T-helper 17 cell (primary cell): ENCODE measurements around the gene CETP. TPM values are rescaled to one million over a fixed set of nuclear protein-coding genes. Genes with fewer than 3 reads are reported as not detected.

Experiments
- ATAC-seq: fragments of 150-1000 bp; cut with Tn5 transposase; 2 replicates; pipeline ENCODE4 v1.10.0; 2021; ENCODE audit warnings: mild to moderate bottlenecking, moderate library complexity
- DNase-seq, 3 donors: peaks; one replicate each; pipeline versions ENCODE4 v3.0.0 to v3.0.0-alpha.2; 2020 to 2021
- H3K9me3 ChIP-seq: one replicate; pipeline ENCODE4 v1.7.0; 2013; ENCODE audit warnings: low read length, mild to moderate bottlenecking; ENCODE audit not compliant: control insufficient read depth, poor library complexity, severe bottlenecking
- H3K27ac Mint-ChIP-seq: one replicate; pipeline ENCODE4 v1.8.0; 2022; ENCODE audit warnings: mild to moderate bottlenecking, moderate library complexity, mixed read lengths
- H3K27me3 Mint-ChIP-seq: one replicate; pipeline ENCODE4 v1.8.0; 2022; ENCODE audit warnings: mixed read lengths
- H3K36me3 Mint-ChIP-seq: one replicate; pipeline ENCODE4 v1.8.0; 2022; ENCODE audit warnings: low read depth, mixed read lengths
- H3K4me1 Mint-ChIP-seq: one replicate; pipeline ENCODE4 v1.8.0; 2022; ENCODE audit warnings: mild to moderate bottlenecking, mixed read lengths
- H3K4me3 Mint-ChIP-seq: one replicate; pipeline ENCODE4 v1.8.0; 2022; ENCODE audit warnings: mild to moderate bottlenecking, moderate library complexity, mixed read lengths
- total RNA-seq, 4 donors: library from RNA in 2 of 4; stranded (reverse) in 2 of 4; gene quantifications; one replicate each; pipeline ENCODE4 v1.2.3 and lab custom pipeline; 2022 to 2026

The CETP gene
- total RNA-seq, 2 donors from 2014 or later: 2.3 TPM; not detected in 1

DNA sequence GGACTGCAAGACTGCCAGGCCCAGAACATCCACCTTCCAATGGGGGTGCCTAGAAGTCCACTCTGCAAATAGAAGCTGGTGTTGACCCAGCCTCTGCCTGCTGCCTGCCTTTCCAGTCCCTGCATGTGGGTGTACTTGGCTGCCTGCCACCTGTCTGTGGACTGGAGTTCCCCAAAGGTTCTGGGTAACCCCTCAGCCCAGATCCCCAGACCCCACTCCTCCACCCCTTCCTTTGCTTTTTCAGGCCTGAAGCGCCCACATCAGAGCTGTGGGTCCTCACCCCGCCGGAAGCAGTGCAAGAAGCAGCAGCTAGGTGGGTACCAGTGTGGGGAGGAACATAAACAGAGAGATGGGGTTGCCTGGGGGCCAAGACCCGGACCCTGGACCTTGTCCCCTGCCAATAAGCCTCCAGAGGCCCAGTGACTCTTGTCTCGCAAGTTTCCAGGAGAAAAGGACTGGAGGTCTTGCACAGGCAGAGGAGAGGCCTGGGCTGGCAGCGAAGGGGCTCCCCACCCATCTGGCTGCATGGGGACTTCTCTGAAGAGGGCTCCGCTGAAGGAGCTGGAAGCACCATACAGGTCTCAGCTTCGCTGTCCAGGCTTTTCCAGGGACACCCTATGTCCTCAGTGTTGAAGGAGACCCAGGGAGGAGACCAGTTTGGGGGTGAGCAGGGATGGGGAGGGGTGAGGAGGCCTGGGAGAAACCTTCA, 61.9 kb downstream of the CETP start:
- H3K4me3 Mint-ChIP-seq: peak overlapping the region; percentile 89
- peaks cover 77% of the 10 kb centered on the region for H3K4me1 Mint-ChIP-seq
- DNase-seq (peak; percentile 46 to 77 (median 73)), ATAC-seq (peak; percentile 98)
- no peaks in the 10 kb centered on the region for H3K9me3 ChIP-seq
- peak overlapping the region; percentile 94 for H3K27ac Mint-ChIP-seq
- H3K36me3 Mint-ChIP-seq: peaks cover 16% of the 10 kb centered on the region
- H3K27me3 Mint-ChIP-seq: no peaks in the 10 kb centered on the region

DNA sequence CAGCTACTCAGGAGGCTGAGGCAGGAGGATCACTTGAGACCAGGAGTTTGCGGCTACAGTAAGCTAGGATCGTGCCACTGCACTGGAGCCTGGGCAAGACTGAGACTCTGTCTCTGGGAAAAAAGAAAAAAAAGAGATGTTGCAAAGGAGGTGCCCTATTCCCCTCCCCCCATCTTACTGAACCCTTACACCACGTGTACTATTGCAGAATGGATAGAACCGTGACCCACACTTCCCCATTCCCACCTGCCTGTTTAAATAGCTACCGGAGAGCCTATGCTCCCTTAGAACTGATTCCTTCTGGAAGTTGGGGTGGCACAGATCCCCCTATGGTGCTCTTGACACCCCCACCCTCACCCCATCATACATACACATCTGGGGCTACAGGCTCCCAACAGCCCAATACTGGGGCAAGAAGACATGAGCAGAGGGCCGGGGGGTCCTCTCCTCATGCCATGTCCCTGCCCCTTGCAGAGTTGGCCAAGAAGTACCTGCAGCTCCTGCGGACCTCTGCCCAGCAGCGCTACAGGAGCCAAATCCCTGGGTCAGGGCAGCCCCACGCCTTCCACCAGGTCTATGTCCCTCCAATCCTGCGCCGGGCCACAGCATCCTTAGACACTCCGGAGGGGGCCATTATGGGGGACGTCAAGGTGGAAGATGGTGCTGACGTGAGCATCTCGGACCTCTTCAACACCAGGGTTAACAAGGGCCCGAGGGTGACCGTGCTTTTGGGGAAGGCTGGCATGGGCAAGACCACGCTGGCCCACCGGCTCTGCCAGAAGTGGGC, 63.3 kb downstream of the CETP start:
- H3K9me3 ChIP-seq: no peaks in the 10 kb centered on the region
- peaks cover 10% of the 10 kb centered on the region for H3K36me3 Mint-ChIP-seq
- peak overlapping the region; percentile 62 for H3K4me3 Mint-ChIP-seq
- H3K27me3 Mint-ChIP-seq: no peaks in the 10 kb centered on the region
- H3K4me1 Mint-ChIP-seq: peaks cover 71% of the 10 kb centered on the region
- H3K27ac Mint-ChIP-seq: peak overlapping the region; percentile 94
- ATAC-seq: no peak
- DNase-seq: no peak

DNA sequence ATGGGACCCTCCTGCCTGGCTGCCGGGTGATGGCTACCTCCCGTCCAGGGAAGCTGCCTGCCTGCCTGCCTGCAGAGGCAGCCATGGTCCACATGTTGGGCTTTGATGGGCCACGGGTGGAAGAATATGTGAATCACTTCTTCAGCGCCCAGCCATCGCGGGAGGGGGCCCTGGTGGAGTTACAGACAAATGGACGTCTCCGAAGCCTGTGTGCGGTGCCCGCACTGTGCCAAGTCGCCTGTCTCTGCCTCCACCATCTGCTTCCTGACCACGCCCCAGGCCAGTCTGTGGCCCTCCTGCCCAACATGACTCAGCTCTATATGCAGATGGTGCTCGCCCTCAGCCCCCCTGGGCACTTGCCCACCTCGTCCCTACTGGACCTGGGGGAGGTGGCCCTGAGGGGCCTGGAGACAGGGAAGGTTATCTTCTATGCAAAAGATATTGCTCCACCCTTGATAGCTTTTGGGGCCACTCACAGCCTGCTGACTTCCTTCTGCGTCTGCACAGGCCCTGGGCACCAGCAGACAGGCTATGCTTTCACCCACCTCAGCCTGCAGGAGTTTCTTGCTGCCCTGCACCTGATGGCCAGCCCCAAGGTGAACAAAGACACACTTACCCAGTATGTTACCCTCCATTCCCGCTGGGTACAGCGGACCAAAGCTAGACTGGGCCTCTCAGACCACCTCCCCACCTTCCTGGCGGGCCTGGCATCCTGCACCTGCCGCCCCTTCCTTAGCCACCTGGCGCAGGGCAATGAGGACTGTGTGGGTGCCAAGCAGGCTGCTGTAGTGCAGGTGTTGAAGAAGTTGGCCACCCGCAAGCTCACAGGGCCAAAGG, 64.4 kb downstream of the CETP start:
- peak overlapping the region; percentile 88 for H3K27ac Mint-ChIP-seq
- peaks cover 67% of the 10 kb centered on the region for H3K4me1 Mint-ChIP-seq
- no peaks in the 10 kb centered on the region for H3K27me3 Mint-ChIP-seq
- ATAC-seq: no peak
- H3K4me3 Mint-ChIP-seq: no peak overlapping the region
- no peak for DNase-seq
- peaks cover 4% of the 10 kb centered on the region for H3K36me3 Mint-ChIP-seq
- H3K9me3 ChIP-seq: no peaks in the 10 kb centered on the region

DNA sequence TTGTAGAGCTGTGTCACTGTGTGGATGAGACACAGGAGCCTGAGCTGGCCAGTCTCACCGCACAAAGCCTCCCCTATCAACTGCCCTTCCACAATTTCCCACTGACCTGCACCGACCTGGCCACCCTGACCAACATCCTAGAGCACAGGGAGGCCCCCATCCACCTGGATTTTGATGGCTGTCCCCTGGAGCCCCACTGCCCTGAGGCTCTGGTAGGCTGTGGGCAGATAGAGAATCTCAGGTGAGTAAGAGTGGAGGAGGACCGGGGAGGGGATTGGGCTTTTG, 65.0 kb downstream of the CETP start:
- peak overlapping the region; percentile 88 for H3K27ac Mint-ChIP-seq
- H3K9me3 ChIP-seq: no peaks in the 10 kb centered on the region
- peaks cover 66% of the 10 kb centered on the region for H3K4me1 Mint-ChIP-seq
- H3K36me3 Mint-ChIP-seq: peaks cover 4% of the 10 kb centered on the region
- ATAC-seq: no peak
- H3K4me3 Mint-ChIP-seq: no peak overlapping the region
- DNase-seq: no peak
- H3K27me3 Mint-ChIP-seq: no peaks in the 10 kb centered on the region

DNA sequence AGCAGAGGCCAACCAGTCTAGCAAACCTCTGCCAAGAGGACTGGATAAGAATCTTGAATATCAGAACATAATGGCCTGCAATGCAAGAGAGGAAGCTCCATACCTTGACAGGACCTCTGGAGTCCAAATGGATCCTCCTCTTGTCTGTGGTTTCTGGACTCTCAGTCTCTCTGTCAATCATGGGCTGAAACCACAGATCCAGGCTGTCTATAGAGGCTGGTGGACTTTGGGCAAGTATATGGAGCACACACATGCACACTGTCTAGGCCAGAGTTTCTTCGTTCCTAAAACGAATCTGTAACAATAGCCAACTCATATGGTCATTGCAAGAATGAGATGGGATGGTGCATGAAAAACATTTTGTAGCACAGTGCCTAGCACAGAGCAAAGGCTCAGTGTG, 65.3 kb downstream of the CETP start:
- Mint-ChIP-seq H3K27me3 (no peaks in the 10 kb centered on the region), H3K36me3 (peaks cover 2% of the 10 kb centered on the region), H3K4me3 (no peak overlapping the region), H3K27ac (peak overlapping the region; percentile 88), H3K4me1 (peaks cover 64% of the 10 kb centered on the region)
- ATAC-seq (no peak), DNase-seq (no peak)
- H3K9me3 ChIP-seq: no peaks in the 10 kb centered on the region

DNA sequence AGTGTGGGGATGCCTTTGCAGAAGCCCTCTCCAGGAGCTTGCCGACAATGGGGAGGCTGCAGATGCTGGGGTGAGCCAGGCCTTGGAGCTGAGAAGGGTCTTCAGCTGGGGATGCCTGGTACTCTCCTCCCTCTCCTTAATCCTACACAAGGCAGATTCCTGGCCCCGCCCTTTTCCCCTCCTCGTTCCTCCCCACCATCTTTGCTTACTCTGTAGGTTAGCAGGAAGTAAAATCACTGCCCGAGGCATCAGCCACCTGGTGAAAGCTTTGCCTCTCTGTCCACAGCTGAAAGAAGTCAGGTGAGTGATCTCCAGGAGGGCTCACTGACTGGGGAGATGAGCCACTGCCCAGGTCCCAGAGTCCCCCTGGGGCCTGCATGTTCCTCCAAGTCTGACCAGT, 66.3 kb downstream of the CETP start:
- Mint-ChIP-seq H3K4me1 (peaks cover 56% of the 10 kb centered on the region), H3K27ac (peak overlapping the region; percentile 88), H3K36me3 (peaks cover 2% of the 10 kb centered on the region), H3K4me3 (no peak overlapping the region), H3K27me3 (no peaks in the 10 kb centered on the region)
- DNase-seq (no peak), ATAC-seq (no peak)
- no peaks in the 10 kb centered on the region for H3K9me3 ChIP-seq

DNA sequence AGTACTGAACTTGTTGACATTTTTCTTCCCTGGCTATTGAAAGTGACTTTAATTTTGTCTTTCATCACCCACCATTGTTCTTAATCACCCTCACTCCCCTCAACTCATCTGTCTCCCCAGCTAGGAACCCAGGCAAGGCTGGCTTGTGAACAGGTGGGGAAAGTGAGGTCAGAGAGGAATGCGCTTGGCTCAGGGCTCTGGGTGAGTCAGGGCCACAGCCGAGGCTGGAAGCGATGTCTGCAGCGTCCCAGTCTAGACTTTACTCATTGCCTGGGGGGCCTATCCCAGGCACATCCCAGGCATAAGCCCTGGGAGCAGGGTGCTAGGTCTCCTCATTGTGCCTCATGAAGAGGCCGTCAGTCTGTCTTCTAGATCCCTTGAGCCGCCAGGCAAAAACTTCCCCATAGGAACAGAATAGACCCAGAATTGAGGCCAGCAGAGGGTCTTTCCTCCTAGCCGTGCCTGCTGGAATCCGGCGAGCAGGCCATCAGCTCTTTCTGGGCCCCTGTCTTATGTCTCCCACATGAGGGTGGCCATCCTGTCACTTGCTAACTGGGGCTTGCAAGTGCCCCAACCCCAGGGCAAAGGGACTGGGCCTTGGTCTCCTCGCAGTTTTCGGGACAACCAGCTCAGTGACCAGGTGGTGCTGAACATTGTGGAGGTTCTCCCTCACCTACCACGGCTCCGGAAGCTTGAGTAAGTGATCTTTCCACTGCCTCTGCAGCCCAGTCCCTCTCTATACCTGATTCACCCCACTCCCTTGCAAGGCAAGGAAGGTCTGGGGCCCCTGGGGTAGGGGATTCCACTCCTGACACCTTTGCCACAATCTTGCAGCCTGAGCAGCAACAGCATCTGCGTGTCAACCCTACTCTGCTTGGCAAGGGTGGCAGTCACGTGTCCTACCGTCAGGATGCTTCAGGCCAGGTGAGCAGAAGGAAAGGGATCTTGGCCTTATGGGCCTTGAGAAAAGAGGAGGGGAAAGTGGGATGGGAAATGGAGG, 67.7 kb downstream of the CETP start:
- H3K9me3 ChIP-seq: no peaks in the 10 kb centered on the region
- Mint-ChIP-seq H3K27ac (peak overlapping the region; percentile 0), H3K4me1 (peaks cover 48% of the 10 kb centered on the region), H3K36me3 (peaks cover 5% of the 10 kb centered on the region), H3K27me3 (no peaks in the 10 kb centered on the region), H3K4me3 (no peak overlapping the region)
- no peak for ATAC-seq
- no peak for DNase-seq

DNA sequence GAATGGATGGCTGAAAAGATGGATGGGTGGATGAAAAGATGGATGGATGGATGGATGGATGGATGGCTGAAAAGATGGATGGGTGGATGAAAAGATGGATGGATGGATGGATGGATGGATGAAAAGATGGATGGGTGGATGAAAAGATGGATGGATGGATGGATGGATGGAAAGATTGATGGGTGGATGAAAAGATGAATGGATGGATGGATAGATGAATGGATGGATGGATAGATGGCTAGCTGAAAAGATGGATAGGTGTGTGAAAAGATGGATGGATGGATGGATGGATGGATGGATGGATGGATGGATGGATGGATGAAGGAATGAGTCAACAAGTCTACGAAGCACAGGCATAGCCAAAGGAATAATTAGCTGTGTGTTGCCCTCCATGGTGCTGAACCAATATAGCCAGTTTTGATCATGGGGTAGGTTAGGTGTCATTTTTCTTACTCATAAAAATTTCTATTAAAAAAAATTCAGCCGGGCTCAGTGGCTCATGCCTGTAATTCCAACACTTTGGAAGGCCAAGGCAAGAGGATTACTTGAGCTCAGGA, 68.7 kb downstream of the CETP start:
- peaks cover 49% of the 10 kb centered on the region for H3K4me1 Mint-ChIP-seq
- H3K4me3 Mint-ChIP-seq: no peak overlapping the region
- ATAC-seq: no peak
- H3K27ac Mint-ChIP-seq: peak overlapping the region; percentile 0
- H3K36me3 Mint-ChIP-seq: peaks cover 10% of the 10 kb centered on the region
- H3K27me3 Mint-ChIP-seq: no peaks in the 10 kb centered on the region
- no peaks in the 10 kb centered on the region for H3K9me3 ChIP-seq
- DNase-seq: no peak

DNA sequence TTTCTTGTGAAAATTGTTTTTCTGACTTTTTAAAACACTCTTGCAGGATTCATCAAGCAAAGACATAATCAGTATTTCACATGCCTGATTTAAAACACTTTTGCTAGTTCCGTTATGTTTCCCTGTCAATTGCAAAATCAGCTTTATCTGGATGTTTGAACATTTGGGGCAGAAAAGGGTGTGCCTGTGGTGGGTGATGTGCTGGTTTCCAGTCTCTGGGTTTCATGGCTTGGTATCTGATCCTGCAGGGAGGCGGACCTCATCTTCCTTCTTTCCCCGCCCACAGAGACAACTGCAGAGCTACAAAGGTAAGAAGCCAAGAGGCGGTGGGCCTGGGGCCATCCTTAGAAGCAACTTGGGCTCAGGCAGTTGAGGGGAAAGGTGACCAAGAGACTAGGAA, 69.4 kb downstream of the CETP start:
- peak overlapping the region; percentile 5 for H3K4me3 Mint-ChIP-seq
- H3K27ac Mint-ChIP-seq: peak overlapping the region; percentile 87
- peaks cover 49% of the 10 kb centered on the region for H3K4me1 Mint-ChIP-seq
- no peaks in the 10 kb centered on the region for H3K9me3 ChIP-seq
- no peaks in the 10 kb centered on the region for H3K27me3 Mint-ChIP-seq
- no peak for DNase-seq
- peaks cover 14% of the 10 kb centered on the region for H3K36me3 Mint-ChIP-seq
- ATAC-seq: no peak

DNA sequence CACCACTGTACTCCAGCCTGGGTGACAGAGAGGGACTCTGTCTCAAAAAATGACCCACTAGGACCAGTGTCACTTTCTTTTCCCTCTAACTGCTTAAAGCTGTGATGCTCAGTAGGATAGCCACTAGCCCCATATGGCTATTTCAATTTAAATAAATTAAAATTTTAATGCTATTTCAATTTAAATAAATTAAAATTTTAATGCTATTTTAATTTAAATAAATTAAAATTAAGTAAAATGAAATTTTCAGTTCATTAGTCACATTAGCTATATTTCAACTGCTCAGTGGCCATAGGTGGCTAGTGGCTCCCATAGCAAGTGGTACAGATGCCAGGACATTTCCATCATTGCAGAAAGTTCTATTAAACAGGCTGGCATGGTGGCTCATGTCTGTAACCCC, 70.6 kb downstream of the CETP start:
- Mint-ChIP-seq H3K27ac (peak overlapping the region; percentile 87), H3K27me3 (no peaks in the 10 kb centered on the region), H3K4me3 (no peak overlapping the region), H3K36me3 (peaks cover 16% of the 10 kb centered on the region), H3K4me1 (peaks cover 47% of the 10 kb centered on the region)
- DNase-seq (no peak), ATAC-seq (no peak)
- H3K9me3 ChIP-seq: no peaks in the 10 kb centered on the region

DNA sequence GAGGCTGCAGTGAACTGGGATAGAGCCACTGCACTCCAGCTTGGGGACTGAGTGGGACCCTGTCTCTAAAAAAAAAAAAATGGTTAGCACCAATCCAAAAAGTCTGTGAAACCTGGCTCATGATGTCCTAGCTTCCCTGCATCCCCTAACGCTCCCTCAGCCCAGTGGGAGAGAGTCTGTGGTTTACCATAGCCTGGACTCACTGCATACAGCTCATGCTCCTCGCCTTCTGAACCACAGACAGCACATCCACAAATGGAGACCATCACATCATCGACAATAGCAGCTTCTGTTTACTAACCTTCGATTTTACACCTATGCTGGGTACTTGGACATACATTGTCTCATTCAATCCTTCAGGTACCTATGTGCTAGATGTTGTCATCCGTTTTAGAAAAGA, 71.2 kb downstream of the CETP start:
- no peaks in the 10 kb centered on the region for H3K9me3 ChIP-seq
- peak overlapping the region; percentile 95 for H3K27ac Mint-ChIP-seq
- no peak overlapping the region for H3K4me3 Mint-ChIP-seq
- H3K36me3 Mint-ChIP-seq: peaks cover 16% of the 10 kb centered on the region
- no peak for DNase-seq
- peaks cover 45% of the 10 kb centered on the region for H3K4me1 Mint-ChIP-seq
- H3K27me3 Mint-ChIP-seq: no peaks in the 10 kb centered on the region
- no peak for ATAC-seq
